Right cardiac atrium (tissue), 5 donors: ENCODE data around the gene RMND1. TPM values are rescaled to one million over a fixed set of nuclear protein-coding genes. Genes with fewer than 3 reads are reported as not detected.
A peak's percentile ranks its signal among the peaks of the same experiment; 100 is the strongest.

Experiments
- ATAC-seq, 2 donors: fragments of 200-7000 bp; cut with Tn5 transposase; one replicate each; pipeline versions ENCODE4 v1.8.0 to v1.9.1; 2020; ENCODE audit warnings: moderate library complexity in 2 of 2, mild to moderate bottlenecking in 1 of 2
- DNase-seq, 3 donors: peaks; one replicate each; pipeline ENCODE4 v3.0.0-alpha.2; 2020
- H3K27ac ChIP-seq: one replicate; pipeline ENCODE4 v1.5.1; 2013; ENCODE audit warnings: mild to moderate bottlenecking, low read length, control low read depth, moderate library complexity
- H3K27me3 ChIP-seq: one replicate; pipeline ENCODE4 v1.6.1; 2013; ENCODE audit not compliant: control insufficient read depth, insufficient read depth
- H3K4me1 ChIP-seq: one replicate; pipeline ENCODE4 v1.6.1; 2013; ENCODE audit warnings: low read length; ENCODE audit not compliant: control insufficient read depth, insufficient read depth
- H3K4me3 ChIP-seq: one replicate; pipeline ENCODE4 v1.5.1; 2013; ENCODE audit warnings: low read length, control low read depth
- H3K9me3 ChIP-seq: one replicate; pipeline ENCODE4 v1.6.1; 2013; ENCODE audit warnings: low read length; ENCODE audit not compliant: control insufficient read depth
- WGBS: extraction: QIAGEN DNeasy Blood & Tissue Kit; methylation state at CpG from one replicate; pipeline ENCODE4 v1.1.7; 2013; 5-methylcytosine and 5-hydroxymethylcytosine counted together
- intact Hi-C, 4 donors: fragments of 100-400 bp; cut with DNase I; formaldehyde crosslinking; loops; one replicate each; pipeline versions ENCODE4 v1.11.0 to v1.14.0; 2022 to 2023
- polyA plus RNA-seq: library from polyadenylated mRNA; stranded (reverse); fragments of 200-250 nt; gene quantifications from one replicate; pipeline ENCODE4 v1.2.3, GENCODE V29; 2013
- total RNA-seq, 4 donors: library from RNA; stranded (reverse); fragmentation: NEBNext Ultra II Directional; extraction: Animal tissue kit (Norgen Biotek cat#: 25700); gene quantifications; one replicate each; pipeline ENCODE4 v1.2.1, GENCODE V29; 2021
- donor health status: healthy with polysubstance abuse.
- donor health status: DM: no; HTN: yes; CAD: no.
- donor health status: DM: no; HTN: no; CAD: no.
- donor health status: DM: no; HTN: yes; CAD: no; lungs with severe emphysema.
- donor health status: DM: yes; HTN: yes; CAD: no.

The RMND1 gene
- total and polyA plus RNA-seq, 5 donors = 10.9 to 15.2 (median 11.9) TPM

DNA sequence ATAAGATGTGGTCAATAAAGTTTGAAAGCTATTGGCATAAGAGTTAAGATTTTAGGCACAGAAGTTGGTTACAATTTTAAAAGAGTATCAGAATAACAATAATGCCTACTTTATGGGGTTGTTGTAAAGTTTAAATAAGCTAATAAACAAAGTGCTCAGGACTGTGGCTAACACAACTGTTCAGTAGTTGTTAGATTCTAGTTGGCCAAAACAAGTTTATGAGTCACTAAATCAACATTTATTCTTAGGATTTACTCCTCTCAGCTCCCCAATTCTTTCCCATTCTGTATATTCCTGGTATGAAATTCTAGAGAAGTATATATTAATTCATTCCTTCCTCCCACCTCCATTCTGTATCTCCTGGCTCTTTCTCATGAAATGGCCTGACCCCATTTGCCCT is 14.5 kb downstream of the RMND1 start:
- Histone ChIP-seq H3K27ac (no peak overlapping the region), H3K4me1 (peaks cover 2% of the 10 kb centered on the region), H3K27me3 (no peaks in the 10 kb centered on the region), H3K4me3 (no peak overlapping the region), H3K9me3 (no peaks in the 10 kb centered on the region)
- intact Hi-C loops = no loop called here
- no peak for DNase-seq
- ATAC-seq = no peak

DNA sequence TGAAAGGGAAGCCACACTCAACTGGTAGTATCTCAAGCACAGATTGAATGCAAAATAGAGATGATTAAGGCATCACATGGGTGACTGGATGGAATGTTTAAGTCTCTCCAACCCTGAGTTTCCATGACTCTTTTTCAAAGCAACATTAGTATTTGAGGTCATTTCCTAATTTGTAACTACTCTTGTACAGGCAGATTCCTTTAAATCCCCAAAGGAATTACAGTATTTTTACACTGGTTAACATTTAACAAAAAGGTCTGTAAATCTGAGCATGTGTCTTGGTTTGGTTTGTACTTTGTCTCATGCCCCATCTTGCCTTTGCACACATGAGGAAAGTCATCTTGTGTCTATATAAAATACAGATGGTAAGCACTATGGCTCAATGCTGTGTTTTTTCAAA is 15.1 kb downstream of the RMND1 start:
- H3K4me3 ChIP-seq = no peak overlapping the region
- intact Hi-C loops = no loop called here
- peaks cover 2% of the 10 kb centered on the region for H3K4me1 ChIP-seq
- ATAC-seq (no peak), DNase-seq (no peak)
- no peaks in the 10 kb centered on the region for H3K9me3 ChIP-seq
- no peak overlapping the region for H3K27ac ChIP-seq
- H3K27me3 ChIP-seq = no peaks in the 10 kb centered on the region

DNA sequence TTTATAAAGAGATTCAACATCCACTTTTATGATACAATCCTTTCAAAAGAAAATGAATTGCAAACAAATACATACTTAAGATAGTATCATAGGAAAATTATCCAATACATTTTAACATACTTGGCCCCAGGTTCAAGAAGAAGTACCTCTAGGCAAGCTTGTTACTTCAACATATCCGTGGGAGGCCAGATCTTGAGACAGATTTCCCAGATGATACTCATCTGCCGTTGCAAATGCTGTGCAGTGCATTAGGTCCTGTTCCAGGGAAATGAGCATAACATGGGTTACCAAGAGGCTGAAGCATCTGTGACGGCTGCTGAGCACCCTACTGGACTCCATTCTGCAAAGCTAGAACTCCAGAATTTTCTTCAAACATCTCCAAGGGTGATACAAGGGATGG is 15.6 kb downstream of the RMND1 start:
- Histone ChIP-seq H3K27ac (no peak overlapping the region), H3K4me1 (peaks cover 2% of the 10 kb centered on the region), H3K4me3 (no peak overlapping the region), H3K9me3 (no peaks in the 10 kb centered on the region), H3K27me3 (no peaks in the 10 kb centered on the region)
- ATAC-seq (no peak), DNase-seq (no peak)
- intact Hi-C loops = no loop called here
- 73% methylated on average over 3 of the region's 3 CpGs for WGBS

DNA sequence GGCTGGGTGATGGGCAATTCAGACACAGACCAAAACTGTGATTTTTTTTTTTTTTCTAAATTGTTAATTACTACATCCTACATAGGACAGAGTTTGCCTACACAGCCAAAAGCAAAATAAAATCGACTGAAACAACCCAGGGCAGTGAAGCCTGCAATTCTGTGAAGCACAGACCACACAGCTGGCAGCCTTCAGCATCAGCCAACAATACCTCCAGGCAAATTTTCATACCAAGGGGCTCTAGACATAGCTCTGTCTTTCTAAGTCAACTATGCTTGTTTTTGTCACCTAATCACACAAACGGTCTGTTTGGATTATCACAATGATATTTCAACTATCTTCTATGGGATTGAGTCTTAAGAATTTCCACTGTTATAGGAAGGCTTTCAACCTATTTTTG is 17.6 kb downstream of the RMND1 start:
- H3K27ac ChIP-seq = no peak overlapping the region
- H3K9me3 ChIP-seq = no peaks in the 10 kb centered on the region
- no peak overlapping the region for H3K4me3 ChIP-seq
- peaks cover 2% of the 10 kb centered on the region for H3K4me1 ChIP-seq
- intact Hi-C loops = no loop called here
- 60% methylated on average over 2 of the region's 2 CpGs for WGBS
- H3K27me3 ChIP-seq = no peaks in the 10 kb centered on the region
- no peak for DNase-seq
- no peak for ATAC-seq

DNA sequence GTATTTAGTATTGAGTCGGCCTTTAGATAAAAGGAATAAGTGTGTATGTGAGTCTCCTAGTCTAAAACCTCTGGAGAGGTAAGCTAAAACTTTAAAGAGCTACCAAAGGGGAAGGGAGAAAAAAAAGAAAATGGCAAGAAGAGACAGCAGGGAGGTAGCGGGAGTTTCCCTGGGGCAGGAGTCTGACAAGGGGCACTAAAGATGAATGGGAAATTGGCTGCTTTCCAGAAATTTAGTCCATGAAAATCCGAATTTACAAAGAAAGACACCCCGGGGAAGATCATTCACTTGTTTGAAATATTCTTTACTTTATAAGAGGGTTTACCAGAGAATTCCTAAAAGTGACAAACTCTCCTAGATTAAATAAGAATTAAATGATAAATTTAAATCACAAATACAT is 19.3 kb downstream of the RMND1 start:
- ATAC-seq (no peak), DNase-seq (no peak)
- WGBS = 83% methylated on average over 4 of the region's 4 CpGs
- intact Hi-C loops = no loop called here
- Histone ChIP-seq H3K27ac (no peak overlapping the region), H3K4me1 (peaks cover 2% of the 10 kb centered on the region), H3K27me3 (no peaks in the 10 kb centered on the region), H3K9me3 (no peaks in the 10 kb centered on the region), H3K4me3 (no peak overlapping the region)

DNA sequence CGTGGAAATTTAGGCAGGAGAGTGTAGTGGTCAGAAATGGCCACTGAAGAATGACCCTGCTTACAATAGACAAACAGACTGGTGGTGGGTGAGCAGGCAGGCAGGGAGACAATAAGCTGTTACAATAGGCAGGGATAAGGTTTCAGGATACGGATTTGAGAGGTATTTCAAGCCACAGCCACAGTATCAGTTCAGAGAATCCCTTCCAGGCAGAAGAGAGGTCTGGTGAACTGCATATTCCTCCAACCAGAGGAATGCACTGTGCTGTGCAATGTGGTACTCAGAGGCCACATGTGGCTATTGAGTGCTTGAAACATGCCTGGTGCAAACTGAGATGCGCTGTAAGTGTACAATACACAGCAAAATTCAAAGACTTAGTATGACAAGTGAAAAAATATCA is 20.6 kb downstream of the RMND1 start:
- WGBS = 93% methylated on average over 3 of the region's 3 CpGs
- intact Hi-C loops = no loop called here
- Histone ChIP-seq H3K9me3 (no peaks in the 10 kb centered on the region), H3K27ac (no peak overlapping the region), H3K4me1 (peaks cover 1% of the 10 kb centered on the region), H3K4me3 (no peak overlapping the region), H3K27me3 (no peaks in the 10 kb centered on the region)
- DNase-seq = no peak
- ATAC-seq = no peak

DNA sequence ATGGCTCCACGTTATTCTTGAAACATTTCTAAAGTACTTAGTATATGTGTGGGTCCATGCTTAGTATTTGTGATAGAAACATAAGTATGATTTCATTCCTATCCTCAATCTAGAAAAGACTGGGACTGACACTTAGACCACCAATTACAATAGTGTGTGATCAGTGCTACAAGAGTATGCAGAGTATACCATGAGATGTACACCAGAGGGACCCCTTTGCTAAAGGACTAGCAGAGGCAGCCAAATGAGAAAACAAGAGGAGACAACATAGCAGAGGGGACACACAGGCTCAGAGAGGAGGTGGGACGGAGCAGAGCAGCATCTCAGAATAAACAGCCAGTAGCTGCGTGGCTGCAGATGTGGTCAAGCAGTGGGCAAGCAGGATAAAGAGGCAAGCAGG is 21.0 kb downstream of the RMND1 start:
- H3K4me1 ChIP-seq = no peaks in the 10 kb centered on the region
- ATAC-seq (no peak), DNase-seq (no peak)
- H3K9me3 ChIP-seq = no peaks in the 10 kb centered on the region
- intact Hi-C loops = no loop called here
- H3K27me3 ChIP-seq = no peaks in the 10 kb centered on the region
- no peak overlapping the region for H3K4me3 ChIP-seq
- WGBS = 88% methylated on average over 3 of the region's 3 CpGs
- H3K27ac ChIP-seq = no peak overlapping the region

DNA sequence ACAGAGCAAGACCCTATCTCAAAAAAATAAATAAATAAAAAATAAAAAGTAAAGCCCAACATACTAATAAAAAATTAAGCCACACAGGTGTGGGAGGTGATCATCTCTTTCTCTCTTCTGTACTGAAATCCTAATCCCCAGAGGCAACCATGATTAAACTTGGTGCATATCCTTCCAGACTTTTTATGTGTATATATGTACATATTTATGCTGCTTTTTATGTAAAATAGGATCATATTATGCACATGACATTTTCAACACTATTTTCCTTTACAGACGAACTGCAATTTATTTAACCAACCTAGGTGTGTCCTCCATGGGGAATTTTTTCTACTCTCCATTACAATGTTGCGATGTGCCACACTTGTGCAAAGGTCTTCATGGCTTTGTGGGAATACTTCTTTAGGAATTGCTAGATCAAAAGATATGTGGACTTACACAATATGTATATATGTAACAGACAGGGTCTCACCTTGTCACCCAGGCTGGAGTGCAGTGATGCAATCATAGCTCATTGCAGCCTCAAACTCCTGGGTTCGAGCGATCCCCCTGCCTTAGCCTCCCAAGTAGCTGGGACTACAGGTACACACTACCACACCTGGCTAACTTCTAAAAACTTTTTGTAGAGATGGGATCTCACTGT is 23.7 kb downstream of the RMND1 start:
- Histone ChIP-seq H3K4me3 (no peak overlapping the region), H3K27ac (no peak overlapping the region), H3K27me3 (no peaks in the 10 kb centered on the region), H3K4me1 (no peaks in the 10 kb centered on the region), H3K9me3 (no peaks in the 10 kb centered on the region)
- WGBS = 96% methylated on average over 4 of the region's 4 CpGs
- ATAC-seq (no peak), DNase-seq (no peak)
- intact Hi-C loops = no loop called here

DNA sequence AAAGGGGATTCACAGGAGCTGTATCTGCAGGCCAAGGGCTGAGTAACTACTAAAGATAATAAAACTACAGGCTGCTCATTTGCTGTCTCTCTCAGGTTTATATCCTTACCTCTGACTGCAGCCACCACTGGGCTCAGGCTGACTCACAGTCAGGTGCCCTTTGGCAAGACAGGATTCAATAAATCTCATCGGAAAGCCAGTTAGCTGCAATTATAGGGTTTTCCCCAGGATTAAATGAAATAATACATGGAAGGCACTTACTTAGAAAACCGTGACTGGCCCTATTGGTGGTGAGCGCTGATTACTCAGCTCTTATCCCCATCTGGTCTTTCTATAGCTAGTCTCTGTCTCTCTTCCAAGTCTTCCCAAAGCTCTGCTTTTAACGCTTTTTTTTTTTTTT is 26.4 kb downstream of the RMND1 start:
- H3K27me3 ChIP-seq = no peaks in the 10 kb centered on the region
- H3K4me1 ChIP-seq = no peaks in the 10 kb centered on the region
- intact Hi-C loops = no loop called here
- H3K9me3 ChIP-seq = no peaks in the 10 kb centered on the region
- DNase-seq = no peak
- WGBS = 94% methylated on average over 4 of the region's 4 CpGs
- ATAC-seq = no peak
- no peak overlapping the region for H3K27ac ChIP-seq
- H3K4me3 ChIP-seq = no peak overlapping the region

DNA sequence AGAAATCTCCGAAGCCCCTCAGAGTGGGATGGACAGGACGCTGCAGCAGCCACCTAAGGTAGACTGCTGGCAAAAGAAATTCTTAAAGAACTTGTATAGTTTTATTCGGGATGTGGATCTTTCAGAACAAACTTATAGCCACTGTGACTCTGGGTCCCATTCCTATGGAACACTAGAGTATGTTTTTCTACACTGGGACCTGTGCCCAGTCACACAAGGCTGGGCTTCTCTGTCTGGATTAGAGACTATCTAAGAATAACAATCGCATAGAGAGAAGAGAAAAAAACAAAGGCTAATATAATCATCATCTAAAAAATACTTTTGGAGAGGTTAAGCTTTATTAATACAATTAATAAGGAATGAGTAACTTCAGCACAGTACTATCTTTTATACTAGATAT is 28.9 kb downstream of the RMND1 start:
- H3K4me3 ChIP-seq = no peak overlapping the region
- H3K27me3 ChIP-seq = no peaks in the 10 kb centered on the region
- H3K4me1 ChIP-seq = no peaks in the 10 kb centered on the region
- DNase-seq = no peak
- H3K27ac ChIP-seq = no peak overlapping the region
- intact Hi-C loops = no loop called here
- WGBS = 75% methylated on average over 4 of the region's 4 CpGs
- peak; percentile 31 to 45 for ATAC-seq
- no peaks in the 10 kb centered on the region for H3K9me3 ChIP-seq

DNA sequence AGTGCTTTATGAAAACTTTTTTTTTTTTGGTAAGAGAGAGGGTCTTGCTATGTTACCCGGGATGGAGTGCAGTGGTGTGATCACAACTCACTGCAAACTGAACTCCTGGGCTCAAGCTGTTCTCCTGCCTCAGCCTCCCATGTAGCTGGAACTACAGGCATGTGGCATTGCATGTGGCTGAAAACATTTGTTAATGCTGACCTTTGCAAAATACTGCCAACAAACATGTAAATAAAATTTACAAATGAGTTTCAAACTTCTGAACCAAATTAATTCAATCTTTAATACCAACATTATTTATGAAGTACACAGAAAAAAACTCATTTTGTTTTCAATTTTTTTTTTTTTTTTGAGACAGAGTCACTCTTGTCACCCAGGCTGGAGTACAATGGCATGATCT is 34.4 kb downstream of the RMND1 start:
- Histone ChIP-seq H3K9me3 (no peaks in the 10 kb centered on the region), H3K4me1 (no peaks in the 10 kb centered on the region), H3K4me3 (no peak overlapping the region), H3K27me3 (no peaks in the 10 kb centered on the region), H3K27ac (no peak overlapping the region)
- no peak for ATAC-seq
- intact Hi-C loops = no loop called here
- DNase-seq = no peak
- 93% methylated on average over 1 of the region's 1 CpG for WGBS

DNA sequence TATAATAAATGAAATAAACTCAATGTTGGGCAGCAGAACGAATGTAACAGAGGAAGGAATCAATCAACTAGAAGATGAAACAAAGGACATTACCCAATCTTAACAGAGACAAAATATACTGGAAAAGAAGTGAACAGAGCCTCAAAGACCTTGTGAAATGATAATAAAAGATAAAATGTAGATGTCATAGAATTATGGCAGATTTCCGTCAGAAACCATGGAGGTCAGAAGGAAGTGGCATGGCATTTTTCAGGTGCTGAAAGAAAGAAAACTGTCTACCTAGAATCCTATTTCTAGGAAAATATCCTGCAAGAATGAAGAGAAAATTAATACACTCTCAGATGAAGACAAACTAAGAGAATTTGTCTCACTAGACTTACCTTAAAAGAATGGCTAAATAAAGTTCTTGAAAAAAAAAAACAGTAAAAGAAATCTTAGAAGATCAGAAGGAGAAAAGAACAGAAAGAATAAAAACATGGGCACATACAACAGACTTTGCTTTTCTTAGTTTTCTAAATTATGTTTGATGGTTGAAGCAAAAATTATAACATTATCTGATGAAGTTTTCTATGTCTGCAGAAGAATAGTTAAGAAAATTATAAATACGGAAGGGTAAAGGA is 37.2 kb downstream of the RMND1 start:
- ATAC-seq (no peak), DNase-seq (no peak)
- H3K27ac ChIP-seq = no peak overlapping the region
- intact Hi-C loops = no loop called here
- no peak overlapping the region for H3K4me3 ChIP-seq
- 98% methylated on average over 3 of the region's 3 CpGs for WGBS
- H3K4me1 ChIP-seq = no peaks in the 10 kb centered on the region
- no peaks in the 10 kb centered on the region for H3K27me3 ChIP-seq
- H3K9me3 ChIP-seq = no peaks in the 10 kb centered on the region
